Endothelial cell of umbilical vein (primary cell): ENCODE results near the gene NUDCD3. TPM values are rescaled to one million over a fixed set of nuclear protein-coding genes. Genes with fewer than 3 reads are reported as not detected.

Experiments
- BruUV-seq: library from RNA; stranded (reverse); fragments of 400-500 nt; replicated peaks from 2 replicates; lab custom pipeline; 2021; lab: Mats Ljungman, UMichigan
- CTCF ChIA-PET: fragments of 300-600, 350-600 bp; sonication (Branson Sonifier 250); formaldehyde crosslinking; loops from one replicate; lab custom pipeline; 2021; ENCODE audit warnings: antibody characterized with exemption, inconsistent platforms; lab: Charles Lee
- POLR2A ChIA-PET: fragments of 300-600, 350-600 bp; sonication (Branson Sonifier 250); formaldehyde crosslinking; loops from one replicate; lab custom pipeline; 2021; ENCODE audit warnings: antibody characterized with exemption, inconsistent platforms; lab: Charles Lee
- DNase-seq: peaks from one replicate; pipeline ENCODE4 v3.0.0-alpha.2; 2011; ENCODE audit warnings: low read depth, low spot score
- FAIRE-seq: peaks from 2 replicates; lab custom pipeline; 2011; peaks lifted over from hg19 to GRCh38; lab: Jason Lieb, UNC
- H2AFZ ChIP-seq: 2 replicates; pipeline ENCODE4 v1.6.0; 2012; ENCODE audit warnings: low read depth, low read length, control low read depth, inconsistent platforms
- H3K27ac ChIP-seq: 2 replicates; pipeline ENCODE4 v1.5.1; 2011; ENCODE audit warnings: low read depth, mild to moderate bottlenecking, control low read depth, low read length, moderate library complexity; ENCODE audit not compliant: insufficient read depth
- H3K27me3 ChIP-seq, 2 experiments: 2 replicates each; pipeline versions ENCODE4 v1.6.0 to v1.6.1; 2011; ENCODE audit warnings: low read length in 2 of 2, mixed read lengths in 1 of 2; ENCODE audit not compliant: control insufficient read depth in 2 of 2, insufficient read depth in 2 of 2
- H3K36me3 ChIP-seq, 2 experiments: 2 replicates in 1 of 2; 3 replicates in 1 of 2; pipeline ENCODE4 v1.5.1; 2011; ENCODE audit warnings: low read length in 2 of 2, mild to moderate bottlenecking in 1 of 2, moderate library complexity in 1 of 2; ENCODE audit not compliant: control insufficient read depth in 2 of 2, insufficient read depth in 2 of 2; ENCODE audit errors: extremely low read depth in 1 of 2
- H3K4me1 ChIP-seq: 3 replicates; pipeline ENCODE4 v1.5.1; 2011; ENCODE audit warnings: mild to moderate bottlenecking, low read length; ENCODE audit not compliant: control insufficient read depth, insufficient read depth; ENCODE audit errors: extremely low read depth
- H3K4me2 ChIP-seq: 2 replicates; pipeline ENCODE4 v1.6.1; 2011; ENCODE audit warnings: low read length, control low read depth, mixed read lengths; ENCODE audit not compliant: insufficient read depth
- H3K4me3 ChIP-seq, 3 experiments: fragments of 200-600 bp in 1 of 3; sonication (generic), shearing (Covaris generic) in 1 of 3; replicated peaks in 1 of 3; 2 replicates each; pipeline ENCODE4 v1.5.1; 2011 to 2016; ENCODE audit warnings: control low read depth in 3 of 3, low read length in 3 of 3, mild to moderate bottlenecking in 2 of 3, inconsistent platforms in 1 of 3, low read depth in 1 of 3, moderate library complexity in 1 of 3; ENCODE audit not compliant: insufficient read depth in 1 of 3
- H3K79me2 ChIP-seq: 2 replicates; pipeline ENCODE4 v1.6.0; 2012; ENCODE audit warnings: low read length, inconsistent platforms; ENCODE audit not compliant: control insufficient read depth, insufficient read depth
- H3K9ac ChIP-seq: replicated peaks from 2 replicates; pipeline ENCODE3; 2011; ENCODE audit warnings: low read length, control low read depth; ENCODE audit not compliant: insufficient read depth; ENCODE audit errors: extremely low read depth
- H3K9me1 ChIP-seq: replicated peaks from 3 replicates; pipeline ENCODE4 v1.6.0; 2011; ENCODE audit warnings: mild to moderate bottlenecking, low read length; ENCODE audit not compliant: control insufficient read depth, insufficient read depth; ENCODE audit errors: extremely low read depth
- H3K9me3 ChIP-seq: replicated peaks from 2 replicates; pipeline ENCODE4 v1.5.1; 2012; ENCODE audit warnings: low read length, inconsistent platforms; ENCODE audit not compliant: control insufficient read depth, insufficient read depth
- H4K20me1 ChIP-seq: replicated peaks from 2 replicates; pipeline ENCODE3; 2011; ENCODE audit warnings: mild to moderate bottlenecking, low read length; ENCODE audit not compliant: control insufficient read depth, insufficient read depth; ENCODE audit errors: extremely low read depth
- EZH2 ChIP-seq: IDR thresholded peaks from 2 replicates; pipeline ENCODE4 v1.6.1; 2012; ENCODE audit warnings: borderline replicate concordance, low read depth, mild to moderate bottlenecking, moderate library complexity, low read length, inconsistent platforms; ENCODE audit not compliant: severe bottlenecking
- FOS ChIP-seq: IDR thresholded peaks from 2 replicates; pipeline ENCODE4 v1.6.1; 2011; ENCODE audit warnings: mild to moderate bottlenecking, low read length, moderate library complexity, borderline replicate concordance; ENCODE audit not compliant: insufficient read depth
- GATA2 ChIP-seq: IDR thresholded peaks from 2 replicates; pipeline ENCODE4 v1.7.0; 2011; ENCODE audit warnings: low read depth, mild to moderate bottlenecking, moderate library complexity, mixed read lengths, low read length; ENCODE audit not compliant: insufficient read length, insufficient read depth
- JUN ChIP-seq: IDR thresholded peaks from 2 replicates; pipeline ENCODE4 v1.6.1; 2011; ENCODE audit warnings: borderline replicate concordance, low read depth; ENCODE audit not compliant: insufficient read length, insufficient read depth
- MAX ChIP-seq: IDR thresholded peaks from 2 replicates; pipeline ENCODE4 v1.6.1; 2011; ENCODE audit not compliant: insufficient read depth, insufficient read length
- MYC ChIP-seq: IDR thresholded peaks from one replicate; pipeline ENCODE4 v1.6.1; 2011; ENCODE audit warnings: mild to moderate bottlenecking, low read depth, low read length
- POLR2A ChIP-seq: IDR thresholded peaks from 2 replicates; pipeline ENCODE4 v1.6.1; 2012; ENCODE audit warnings: low read depth, mild to moderate bottlenecking, control low read depth, low read length
- POLR2AphosphoS5 ChIP-seq: IDR thresholded peaks from 2 replicates; pipeline ENCODE4 v1.6.1; 2012; ENCODE audit warnings: low read depth, mild to moderate bottlenecking, control low read depth, low read length, moderate library complexity; ENCODE audit not compliant: insufficient read depth
- dilution Hi-C: fragments of 300-500 bp; cut with MboI; formaldehyde crosslinking; loops from one replicate; pipeline ENCODE4 v1.15.0; 2019; ENCODE audit warnings: low sequenced_read_pairs; ENCODE audit not compliant: extremely low pct_ligation_motif_present
- intact Hi-C: fragments of 100-400 bp; cut with micrococcal nuclease; formaldehyde crosslinking; loops from one replicate; pipeline ENCODE4 v1.10.0; 2022
- polyA plus RNA-seq, 4 experiments: library from polyadenylated mRNA; depleted of rRNA in 3 of 4; stranded (reverse) in 3 of 4; unstranded in 1 of 4; fragments of >200 nt; gene quantifications; 2 replicates each; pipeline versions ENCODE4 v1.2.1 to v1.2.3, GENCODE V29; 2011 to 2012; ENCODE audit warnings: missing spikeins in 1 of 4
- total RNA-seq: library from RNA; stranded (reverse); gene quantifications from 2 replicates; pipeline ENCODE4 v1.2.3, GENCODE V29; 2021
- TF ChIP-seq, protein P1 (sequence below), 2 donors: IDR thresholded peaks; 1 replicate in 1 of 2; 2 replicates in 1 of 2; pipeline ENCODE4 v1.5.1; 2011; ENCODE audit warnings: low read length in 2 of 2, mild to moderate bottlenecking in 2 of 2, moderate library complexity in 2 of 2, control low read depth in 1 of 2, inconsistent platforms in 1 of 2, low read depth in 1 of 2; ENCODE audit not compliant: insufficient read depth in 1 of 2; ENCODE audit errors: extremely low read depth in 1 of 2

The NUDCD3 gene
- total and polyA plus RNA-seq, 2 donors (not counting 3 experiments of a cell fraction or from before 2014, with no cell fraction given), result 50.6 to 137 TPM

GRCh38 chr7:44386139-44386913, 104.1 kb downstream of the NUDCD3 start:
- BruUV-seq, result no TSS peak
- dilution Hi-C loops, result no loop called here
- TF ChIP-seq, protein P1, sequence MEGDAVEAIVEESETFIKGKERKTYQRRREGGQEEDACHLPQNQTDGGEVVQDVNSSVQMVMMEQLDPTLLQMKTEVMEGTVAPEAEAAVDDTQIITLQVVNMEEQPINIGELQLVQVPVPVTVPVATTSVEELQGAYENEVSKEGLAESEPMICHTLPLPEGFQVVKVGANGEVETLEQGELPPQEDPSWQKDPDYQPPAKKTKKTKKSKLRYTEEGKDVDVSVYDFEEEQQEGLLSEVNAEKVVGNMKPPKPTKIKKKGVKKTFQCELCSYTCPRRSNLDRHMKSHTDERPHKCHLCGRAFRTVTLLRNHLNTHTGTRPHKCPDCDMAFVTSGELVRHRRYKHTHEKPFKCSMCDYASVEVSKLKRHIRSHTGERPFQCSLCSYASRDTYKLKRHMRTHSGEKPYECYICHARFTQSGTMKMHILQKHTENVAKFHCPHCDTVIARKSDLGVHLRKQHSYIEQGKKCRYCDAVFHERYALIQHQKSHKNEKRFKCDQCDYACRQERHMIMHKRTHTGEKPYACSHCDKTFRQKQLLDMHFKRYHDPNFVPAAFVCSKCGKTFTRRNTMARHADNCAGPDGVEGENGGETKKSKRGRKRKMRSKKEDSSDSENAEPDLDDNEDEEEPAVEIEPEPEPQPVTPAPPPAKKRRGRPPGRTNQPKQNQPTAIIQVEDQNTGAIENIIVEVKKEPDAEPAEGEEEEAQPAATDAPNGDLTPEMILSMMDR (IDR thresholded peaks at IDR 0.05; ENCODE audit: extremely low read depth in 1 of 2, insufficient read depth in 1 of 2, low read depth in 1 of 2, low read length in 2 of 2), result no peak
- no peak for TF ChIP-seq MYC
- TF ChIP-seq GATA2, result no peak
- no peak for TF ChIP-seq EZH2
- no peak for TF ChIP-seq FOS
- no peak for TF ChIP-seq POLR2A
- no peak for TF ChIP-seq JUN
- no peak for TF ChIP-seq MAX
- no peak for TF ChIP-seq POLR2AphosphoS5
- FAIRE-seq (no peak), DNase-seq (no peak)
- intact Hi-C loops, result no loop called here
- H2AFZ ChIP-seq, result no peak overlapping the region
- no peaks in the 10 kb centered on the region for H4K20me1 ChIP-seq
- H3K27me3 ChIP-seq, result no peaks in the 10 kb centered on the region
- no peak overlapping the region for H3K4me2 ChIP-seq
- peaks cover 0 to 10% of the 10 kb centered on the region in 2 experiments for H3K36me3 ChIP-seq
- peaks cover 45% of the 10 kb centered on the region for H3K4me1 ChIP-seq
- ChIA-PET CTCF (interaction anchor here (1.4 kb wide), 1 partner anchor 11 kb away, joined by 5 read pairs; no protein-coding TSS in a partner anchor), POLR2A (no interaction called here)
- H3K27ac ChIP-seq, result no peak overlapping the region
- no peaks in the 10 kb centered on the region for H3K9me3 ChIP-seq
- H3K9me1 ChIP-seq, result no peaks in the 10 kb centered on the region
- no peak overlapping the region for H3K9ac ChIP-seq
- no peaks in the 10 kb centered on the region for H3K79me2 ChIP-seq
- H3K4me3 ChIP-seq, result no peak overlapping the region
